Peyer's patch (tissue), 4 donors: ENCODE data around the gene PPP2R5C. TPM values are rescaled to one million over a fixed set of nuclear protein-coding genes. Genes with fewer than 3 reads are reported as not detected.

Source experiments
- DNase-seq, 3 donors: peaks; one replicate each; pipeline ENCODE4 v3.0.0-alpha.2; 2017 to 2019
- H3K27ac ChIP-seq, 4 donors: fragments of 200-600 bp; sonication (generic); one replicate each; pipeline ENCODE4 v1.5.1; 2016 to 2019
- H3K27me3 ChIP-seq, 2 donors: fragments of 200-600 bp; sonication (generic); one replicate each; pipeline ENCODE4 v1.5.1; 2019
- H3K36me3 ChIP-seq, 3 donors: fragments of 200-600 bp; sonication (generic); one replicate each; pipeline ENCODE4 v1.5.1; 2016 to 2019
- H3K4me1 ChIP-seq, 4 donors: fragments of 200-600 bp; sonication (generic); one replicate each; pipeline ENCODE4 v1.5.1; 2016 to 2019
- H3K4me3 ChIP-seq, 4 donors: fragments of 200-600 bp; sonication (generic); 1 replicate in 3 of 4; 2 replicates in 1 of 4; pipeline ENCODE4 v1.5.1; 2016 to 2019; ENCODE audit warnings: mild to moderate bottlenecking in 1 of 4
- H3K9me3 ChIP-seq, 4 donors: fragments of 200-600 bp; sonication (generic); one replicate each; pipeline ENCODE4 v1.5.1; 2016 to 2019; ENCODE audit warnings: mild to moderate bottlenecking in 1 of 4
- POLR2A ChIP-seq, 2 donors: fragments of 450-650 bp; IDR thresholded peaks; one replicate each; pipeline ENCODE4 v1.5.1; 2017; ENCODE audit warnings: antibody characterized with exemption in 2 of 2, mild to moderate bottlenecking in 2 of 2, moderate library complexity in 2 of 2
- total RNA-seq, 4 donors: library from RNA; depleted of rRNA; stranded (reverse); fragments of >200 nt; gene quantifications; one replicate each; pipeline ENCODE4 v1.1.0, GENCODE V29; 2016
- TF ChIP-seq, protein P1 (sequence below), 6 experiments: fragments of 450-650 bp in 4 of 6; fragments of 200-600 bp in 2 of 6; sonication (generic) in 1 of 6; IDR thresholded peaks; one replicate each; pipeline ENCODE4 v1.5.1; 2017 to 2019; ENCODE audit warnings: antibody characterized with exemption in 6 of 6, mild to moderate bottlenecking in 3 of 6, moderate library complexity in 1 of 6

The PPP2R5C gene
- total RNA-seq, 4 donors from 2014 or later = 87.6 to 137 (median 91.9) TPM

GRCh38 chr14:101760138-101761011, 1.1 kb upstream of the PPP2R5C start:
- no peaks in the 10 kb centered on the region for H3K27me3 ChIP-seq
- no peaks in the 10 kb centered on the region for H3K36me3 ChIP-seq
- peaks cover 0 to 20% (median 4%) of the 10 kb centered on the region in 4 donors for H3K4me1 ChIP-seq
- peak overlapping the region; percentile 67 to 97 (median 94) for H3K4me3 ChIP-seq
- DNase-seq = peak; percentile 97 to 100 (median 99)
- H3K27ac ChIP-seq = peak overlapping the region; percentile 94 to 100 (median 98)
- H3K9me3 ChIP-seq = no peaks in the 10 kb centered on the region
- TF ChIP-seq POLR2A (IDR thresholded peaks at IDR 0.05) = no peak
- TF ChIP-seq, protein P1, sequence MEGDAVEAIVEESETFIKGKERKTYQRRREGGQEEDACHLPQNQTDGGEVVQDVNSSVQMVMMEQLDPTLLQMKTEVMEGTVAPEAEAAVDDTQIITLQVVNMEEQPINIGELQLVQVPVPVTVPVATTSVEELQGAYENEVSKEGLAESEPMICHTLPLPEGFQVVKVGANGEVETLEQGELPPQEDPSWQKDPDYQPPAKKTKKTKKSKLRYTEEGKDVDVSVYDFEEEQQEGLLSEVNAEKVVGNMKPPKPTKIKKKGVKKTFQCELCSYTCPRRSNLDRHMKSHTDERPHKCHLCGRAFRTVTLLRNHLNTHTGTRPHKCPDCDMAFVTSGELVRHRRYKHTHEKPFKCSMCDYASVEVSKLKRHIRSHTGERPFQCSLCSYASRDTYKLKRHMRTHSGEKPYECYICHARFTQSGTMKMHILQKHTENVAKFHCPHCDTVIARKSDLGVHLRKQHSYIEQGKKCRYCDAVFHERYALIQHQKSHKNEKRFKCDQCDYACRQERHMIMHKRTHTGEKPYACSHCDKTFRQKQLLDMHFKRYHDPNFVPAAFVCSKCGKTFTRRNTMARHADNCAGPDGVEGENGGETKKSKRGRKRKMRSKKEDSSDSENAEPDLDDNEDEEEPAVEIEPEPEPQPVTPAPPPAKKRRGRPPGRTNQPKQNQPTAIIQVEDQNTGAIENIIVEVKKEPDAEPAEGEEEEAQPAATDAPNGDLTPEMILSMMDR (IDR thresholded peaks at IDR 0.05) = no peak

DNA sequence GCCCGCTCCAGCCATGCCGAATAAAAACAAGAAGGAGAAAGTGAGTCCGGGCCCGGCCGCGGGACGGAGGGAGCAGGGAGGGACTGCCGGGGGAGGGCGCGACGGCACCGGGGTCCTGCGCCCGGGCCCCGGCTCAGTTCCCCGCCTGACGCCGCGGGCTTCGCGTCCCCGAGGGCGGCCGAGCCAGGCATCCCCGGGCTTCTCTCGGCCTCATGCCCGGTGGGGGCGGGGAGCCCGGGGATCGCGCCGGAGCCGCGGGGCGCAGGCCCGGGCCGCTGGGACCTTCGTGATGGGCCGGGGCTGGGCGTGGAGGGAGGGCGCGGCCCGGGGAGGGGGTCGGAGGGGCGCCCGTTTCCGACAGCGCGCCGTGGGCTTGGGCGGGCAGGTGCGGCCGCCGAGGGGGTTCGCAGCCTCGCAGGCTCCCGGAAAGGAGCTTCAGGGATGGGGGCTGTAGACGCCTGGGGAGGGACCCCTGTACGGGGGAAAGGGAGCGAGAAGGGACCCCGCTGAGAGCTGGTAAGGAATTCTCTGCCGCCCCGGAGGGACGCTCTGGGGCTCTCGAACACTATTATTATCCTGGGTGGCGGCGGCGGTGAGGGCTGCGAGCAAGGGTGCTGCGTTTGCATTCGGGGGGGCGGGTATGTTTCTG, 496 bp downstream of the PPP2R5C start:
- TF ChIP-seq, protein P1 (IDR thresholded peaks at IDR 0.05) = no peak
- TF ChIP-seq POLR2A (IDR thresholded peaks at IDR 0.05) = no peak
- peak; percentile 69 to 78 (median 73) for DNase-seq
- peaks cover 0 to 11% (median 0%) of the 10 kb centered on the region in 3 donors for H3K36me3 ChIP-seq
- H3K27ac ChIP-seq = peak overlapping the region; percentile 86 to 94 (median 89)
- H3K27me3 ChIP-seq = no peaks in the 10 kb centered on the region
- H3K4me3 ChIP-seq = peak overlapping the region; percentile 82 to 96 (median 92)
- H3K9me3 ChIP-seq = no peaks in the 10 kb centered on the region
- peaks cover 0 to 20% (median 4%) of the 10 kb centered on the region in 4 donors for H3K4me1 ChIP-seq

DNA sequence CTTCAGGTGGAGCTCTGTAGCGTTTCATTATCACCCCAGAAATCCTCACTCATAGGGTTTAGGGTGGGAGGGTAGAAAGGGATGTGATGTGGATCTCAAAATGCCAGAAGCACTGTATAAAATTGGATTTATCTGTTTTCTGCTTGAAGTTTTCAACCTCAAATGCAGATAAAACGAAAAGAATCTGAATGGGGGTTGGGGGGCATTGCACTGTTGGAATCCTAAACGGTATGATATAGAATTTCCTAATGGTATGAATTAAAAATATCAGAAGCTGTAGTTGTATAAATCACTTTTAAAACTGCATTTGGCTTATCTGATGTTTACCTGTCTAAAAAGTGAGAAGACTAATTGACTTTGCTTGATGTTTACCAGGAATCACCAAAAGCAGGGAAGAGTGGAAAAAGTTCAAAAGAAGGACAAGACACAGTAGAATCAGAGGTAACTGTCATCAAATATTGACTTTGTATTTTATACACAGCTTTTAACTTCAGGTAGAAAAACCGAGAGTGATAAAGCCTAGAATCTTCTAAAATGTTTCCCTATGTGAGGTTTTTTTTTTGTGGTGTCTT, 1.1 kb downstream of the PPP2R5C start:
- no peak for DNase-seq
- Histone ChIP-seq H3K36me3 (peaks cover 0 to 11% (median 0%) of the 10 kb centered on the region in 3 donors), H3K27ac (peak overlapping the region in 3 of 4 donors; percentile 86 to 94 (median 90)), H3K27me3 (no peaks in the 10 kb centered on the region), H3K4me3 (peak overlapping the region; percentile 82 to 96 (median 92)), H3K4me1 (peaks cover 0 to 20% (median 4%) of the 10 kb centered on the region in 4 donors), H3K9me3 (no peaks in the 10 kb centered on the region)
- TF ChIP-seq, protein P1 (IDR thresholded peaks at IDR 0.05) = no peak
- no peak for TF ChIP-seq POLR2A (IDR thresholded peaks at IDR 0.05)

GRCh38 chr14:101763941-101764709, 2.6 kb downstream of the PPP2R5C start:
- H3K27ac ChIP-seq = peak overlapping the region in 3 of 4 donors; percentile 33 to 59 (median 36)

More at GRCh38 chr14:101763941-101764709, 2.6 kb downstream of the PPP2R5C start:
- Histone ChIP-seq H3K4me3 (no peak overlapping the region), H3K9me3 (no peaks in the 10 kb centered on the region), H3K36me3 (peaks cover 0 to 11% (median 0%) of the 10 kb centered on the region in 3 donors), H3K27me3 (no peaks in the 10 kb centered on the region), H3K4me1 (peaks cover 0 to 20% (median 4%) of the 10 kb centered on the region in 4 donors)
- TF ChIP-seq, protein P1 (IDR thresholded peaks at IDR 0.05) = no peak
- peak in 1 of 2 donors; percentile 35 for TF ChIP-seq POLR2A (IDR thresholded peaks at IDR 0.05)
- DNase-seq = peak in 1 of 3 donors; percentile 65
